Esophagus (tissue), 2 donors: ENCODE data around the gene METTL16. TPM values are rescaled to one million over a fixed set of nuclear protein-coding genes. Genes with fewer than 3 reads are reported as not detected.

Experiments used
- H3K27ac ChIP-seq, 2 donors: one replicate each; pipeline ENCODE4 v1.5.1; 2013; ENCODE audit warnings: low read depth in 2 of 2, mild to moderate bottlenecking in 2 of 2, inconsistent platforms in 1 of 2, low read length in 1 of 2, moderate library complexity in 1 of 2
- H3K27me3 ChIP-seq, 2 donors: one replicate each; pipeline ENCODE4 v1.6.1; 2013; ENCODE audit warnings: low read length in 2 of 2, control low read depth in 1 of 2, mild to moderate bottlenecking in 1 of 2; ENCODE audit not compliant: insufficient read depth in 2 of 2, control insufficient read depth in 1 of 2
- H3K36me3 ChIP-seq, 2 donors: one replicate each; pipeline ENCODE4 v1.6.1; 2013; ENCODE audit warnings: low read length in 1 of 2; ENCODE audit not compliant: control insufficient read depth in 2 of 2, insufficient read depth in 2 of 2
- H3K4me1 ChIP-seq, 2 donors: one replicate each; pipeline ENCODE4 v1.6.1; 2013; ENCODE audit warnings: low read length in 1 of 2; ENCODE audit not compliant: control insufficient read depth in 2 of 2, insufficient read depth in 2 of 2
- H3K4me3 ChIP-seq, 2 donors: one replicate each; pipeline ENCODE4 v1.5.1; 2013; ENCODE audit warnings: low read length in 2 of 2, mild to moderate bottlenecking in 2 of 2, low read depth in 1 of 2, moderate library complexity in 1 of 2
- H3K9me3 ChIP-seq, 2 donors: one replicate each; pipeline ENCODE4 v1.6.1; 2013; ENCODE audit warnings: mild to moderate bottlenecking in 2 of 2, low read depth in 1 of 2, low read length in 1 of 2, moderate library complexity in 1 of 2; ENCODE audit not compliant: control insufficient read depth in 2 of 2, insufficient read depth in 1 of 2
- WGBS, 2 donors: extraction: QIAGEN DNeasy Blood & Tissue Kit; methylation state at CpG; one replicate each; pipeline ENCODE4 v1.1.7; 2013; 5-methylcytosine and 5-hydroxymethylcytosine counted together
- polyA plus RNA-seq, 2 donors: library from polyadenylated mRNA; stranded (reverse); fragments of 200-250 nt; gene quantifications; one replicate each; pipeline ENCODE4 v1.2.3, GENCODE V29; 2013
- donor health status: healthy with polysubstance abuse.
- donor health status: Bipolar disorder and iron deficiency.

Gene METTL16
- polyA plus RNA-seq, 2 donors: 10.0 to 15.1 TPM

- H3K27me3 ChIP-seq: no peaks in the 10 kb centered on the region
- H3K4me3 ChIP-seq: peak overlapping the region; percentile 90 to 92
- H3K4me1 ChIP-seq: peaks cover 15 to 18% of the 10 kb centered on the region in 2 donors
- WGBS, 2 donors: 0 to 1% methylated on average over 67 to 72 of the region's 72 CpGs
- H3K9me3 ChIP-seq: no peaks in the 10 kb centered on the region
- H3K36me3 ChIP-seq: no peaks in the 10 kb centered on the region
- peak overlapping the region; percentile 98 to 100 for H3K27ac ChIP-seq
Measured at GRCh38 chr17:2401426-2402221, 110.1 kb downstream of the METTL16 start.

GRCh38 chr17:2400877-2401425, 110.7 kb downstream of the METTL16 start, which contains the start of gene MNT:
Gene MNT, minus strand, starts transcription at chr17:2401060. Its CDS starts 348 bp downstream, at chr17:2400712.
- no peaks in the 10 kb centered on the region for H3K36me3 ChIP-seq
- WGBS, 2 donors: 0% methylated on average over 41 to 51 of the region's 51 CpGs
- H3K9me3 ChIP-seq: no peaks in the 10 kb centered on the region
- H3K4me3 ChIP-seq: peak within 1 kb of the TSS; percentile 90 to 92
- H3K27ac ChIP-seq: peak within 1 kb of the TSS; percentile 98 to 100
- H3K4me1 ChIP-seq: peaks cover 19 to 25% of the 10 kb centered on the region in 2 donors
- H3K27me3 ChIP-seq: no peaks in the 10 kb centered on the region

GRCh38 chr17:2400474-2400866, 111.2 kb downstream of the METTL16 start:
- no peaks in the 10 kb centered on the region for H3K36me3 ChIP-seq
- peaks cover 23 to 29% of the 10 kb centered on the region in 2 donors for H3K4me1 ChIP-seq
- H3K4me3 ChIP-seq: peak overlapping the region; percentile 90 to 92
- no peaks in the 10 kb centered on the region for H3K27me3 ChIP-seq
- 1% methylated on average over 43 of the region's 43 CpGs for WGBS, 2 donors
- H3K9me3 ChIP-seq: no peaks in the 10 kb centered on the region
- H3K27ac ChIP-seq: peak overlapping the region; percentile 98 to 100

DNA sequence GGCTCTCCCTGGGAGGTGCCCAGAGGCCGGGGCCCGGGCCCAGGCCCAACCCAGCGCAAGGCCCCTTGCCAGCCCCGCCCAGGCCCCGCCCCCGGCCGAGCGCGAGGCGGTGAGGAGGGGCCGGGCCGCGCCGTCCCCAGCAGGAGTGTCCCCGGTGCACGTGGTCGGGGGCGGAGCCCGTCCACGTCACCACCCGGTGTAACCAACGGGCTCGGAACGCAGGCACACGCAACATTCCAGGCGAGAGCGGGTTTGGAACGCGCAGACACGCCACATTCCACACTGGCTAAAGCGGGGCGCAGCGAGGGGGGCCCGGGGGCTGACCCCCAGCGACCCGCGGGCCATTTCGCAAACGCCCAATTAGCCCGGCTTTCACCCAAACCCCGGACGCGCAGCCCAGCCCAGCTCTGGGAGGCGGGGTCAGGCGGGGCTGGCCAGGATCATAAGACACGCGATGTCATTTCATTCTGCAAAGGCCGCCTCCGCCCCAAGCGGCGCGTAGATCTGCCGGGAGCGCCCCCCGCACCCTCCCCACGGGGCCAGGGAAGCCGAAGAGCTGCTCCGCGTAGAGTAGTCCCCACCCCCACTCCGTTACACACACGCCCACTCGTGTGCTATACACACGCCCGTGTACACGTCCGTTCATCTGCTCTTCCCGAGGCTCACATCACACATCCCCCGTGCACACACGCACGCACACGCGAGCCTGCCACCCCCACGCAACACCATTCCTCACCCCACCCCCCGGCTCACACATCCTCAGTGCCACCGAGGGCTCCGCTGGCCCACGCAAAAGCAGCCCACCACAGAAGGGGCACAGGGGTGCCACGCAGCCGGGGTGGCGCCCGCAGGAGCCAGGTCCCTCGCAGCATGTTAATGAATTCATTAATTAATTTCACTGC, 111.9 kb downstream of the METTL16 start:
- Histone ChIP-seq H3K4me3 (peak overlapping the region; percentile 90 to 92), H3K27ac (peak overlapping the region; percentile 98 to 100), H3K4me1 (peaks cover 23 to 31% of the 10 kb centered on the region in 2 donors), H3K9me3 (no peaks in the 10 kb centered on the region), H3K36me3 (no peaks in the 10 kb centered on the region), H3K27me3 (no peaks in the 10 kb centered on the region)
- 0 to 1% methylated on average over 70 to 82 of the region's 82 CpGs for WGBS, 2 donors

GRCh38 chr17:2398655-2399571, 112.8 kb downstream of the METTL16 start:
- 12 to 15% methylated on average over 55 of the region's 55 CpGs for WGBS, 2 donors
- peaks cover 23 to 37% of the 10 kb centered on the region in 2 donors for H3K4me1 ChIP-seq
- peak overlapping the region; percentile 98 to 100 for H3K27ac ChIP-seq
- no peaks in the 10 kb centered on the region for H3K36me3 ChIP-seq
- H3K4me3 ChIP-seq: peak overlapping the region; percentile 44 to 92
- no peaks in the 10 kb centered on the region for H3K27me3 ChIP-seq
- H3K9me3 ChIP-seq: no peaks in the 10 kb centered on the region

DNA sequence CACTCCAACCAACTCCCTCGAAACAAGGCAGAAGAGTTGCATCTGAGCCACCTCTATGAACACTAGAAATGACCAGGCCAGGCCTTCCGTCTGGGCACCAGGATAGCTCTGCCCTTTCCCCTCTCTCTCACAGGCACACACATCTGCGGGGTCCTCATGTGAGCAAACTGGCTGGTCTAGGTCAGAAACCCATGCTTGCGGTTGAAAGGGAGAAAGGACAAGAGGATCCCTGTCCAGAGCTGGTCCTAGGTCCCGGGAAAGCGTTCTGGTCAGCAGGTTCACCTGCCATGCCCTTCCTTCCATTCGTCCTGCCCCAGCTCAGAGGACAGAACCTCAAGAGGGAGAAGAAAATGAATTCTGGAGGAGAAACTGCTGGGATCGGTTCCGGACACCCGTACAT, 113.5 kb downstream of the METTL16 start:
- no peaks in the 10 kb centered on the region for H3K27me3 ChIP-seq
- WGBS, 2 donors: 70 to 75% methylated on average over 10 of the region's 10 CpGs
- no peaks in the 10 kb centered on the region for H3K36me3 ChIP-seq
- no peaks in the 10 kb centered on the region for H3K9me3 ChIP-seq
- peaks cover 23 to 37% of the 10 kb centered on the region in 2 donors for H3K4me1 ChIP-seq
- peak overlapping the region in 1 of 2 donors; percentile 92 for H3K4me3 ChIP-seq
- peak overlapping the region; percentile 98 to 100 for H3K27ac ChIP-seq

DNA sequence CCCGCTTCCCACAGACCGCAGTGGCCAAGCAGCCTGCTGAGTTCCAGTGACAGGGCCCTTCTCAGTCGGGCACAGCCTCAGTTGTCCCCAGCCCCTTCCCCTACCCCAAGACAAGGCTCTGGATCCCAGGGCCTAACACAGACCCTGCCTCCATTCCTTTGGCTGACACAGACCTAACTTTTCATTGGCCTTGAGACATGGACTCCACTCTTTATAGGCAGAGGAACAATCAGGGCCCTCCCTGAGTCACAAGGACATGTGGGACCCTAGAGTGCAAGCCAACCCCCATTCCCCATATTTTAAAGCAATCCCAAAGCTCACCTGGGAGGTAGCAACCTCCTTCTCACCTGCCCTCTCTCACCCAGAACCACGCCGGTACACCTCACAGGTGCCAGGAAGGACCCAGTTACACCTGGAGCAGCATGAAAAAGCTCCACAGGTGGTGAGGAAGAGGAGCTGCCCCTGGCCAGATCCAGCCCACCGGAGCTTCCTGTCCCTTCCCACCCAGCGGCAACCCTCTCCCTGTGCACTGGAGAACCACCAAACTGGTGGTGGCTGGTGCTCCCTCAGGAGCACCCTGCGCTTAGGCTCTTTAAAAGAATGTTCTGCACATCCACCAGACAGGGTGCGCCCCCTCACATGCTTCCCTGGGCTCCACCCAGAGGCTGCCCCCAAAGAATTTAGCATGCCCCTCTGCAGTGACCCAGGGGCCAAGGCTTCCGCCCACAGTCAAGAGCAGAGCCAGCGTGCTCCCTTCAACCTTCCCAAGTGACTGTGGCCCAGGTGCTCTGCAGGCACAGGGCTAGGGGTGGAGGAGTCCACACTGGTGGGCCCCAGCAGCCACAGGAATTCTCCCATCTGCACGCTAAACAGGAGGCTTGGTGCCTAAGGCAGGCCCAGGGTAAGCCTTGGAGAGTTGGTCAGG, 114.2 kb downstream of the METTL16 start:
- Histone ChIP-seq H3K9me3 (no peaks in the 10 kb centered on the region), H3K27ac (peak overlapping the region; percentile 98 to 100), H3K36me3 (no peaks in the 10 kb centered on the region), H3K27me3 (no peaks in the 10 kb centered on the region), H3K4me3 (peak overlapping the region; percentile 39 to 42), H3K4me1 (peaks cover 23 to 35% of the 10 kb centered on the region in 2 donors)
- WGBS, 2 donors: 63 to 66% methylated on average over 12 of the region's 12 CpGs

DNA sequence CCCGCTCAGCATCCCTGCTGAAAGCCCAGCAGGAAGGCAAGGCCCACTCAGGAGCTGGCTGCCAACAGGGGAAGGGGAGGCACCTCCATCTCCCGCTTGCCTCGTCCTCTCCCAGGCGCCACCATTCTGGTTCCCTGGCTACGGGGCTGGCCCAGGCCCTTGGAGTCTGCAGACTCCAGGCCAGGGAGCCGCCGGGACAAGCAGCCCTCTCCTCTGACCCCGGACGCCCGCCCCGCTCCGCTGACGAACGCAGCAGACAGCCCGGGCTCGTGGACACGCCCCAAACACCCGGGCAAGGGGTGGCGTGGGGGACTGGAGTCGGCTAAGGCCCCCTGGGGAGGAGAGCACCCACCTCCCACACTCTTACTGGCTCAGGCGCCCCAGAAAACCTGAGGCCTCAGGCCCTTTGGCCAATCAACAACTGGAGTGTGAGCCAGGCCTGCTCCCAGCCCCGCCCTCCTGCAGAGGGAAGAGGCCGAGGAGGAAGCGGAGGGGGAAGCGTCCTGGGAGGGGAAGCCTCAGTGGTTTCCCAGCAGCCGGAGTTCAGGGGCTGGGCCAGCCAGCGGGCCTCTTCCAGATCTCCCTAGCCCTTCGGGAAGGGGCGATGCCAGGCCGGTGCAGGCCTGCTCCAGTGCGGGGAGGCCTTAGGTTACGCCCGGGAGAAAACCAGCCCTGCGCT, 115.0 kb downstream of the METTL16 start:
- Histone ChIP-seq H3K4me1 (peaks cover 25 to 36% of the 10 kb centered on the region in 2 donors), H3K36me3 (no peaks in the 10 kb centered on the region), H3K9me3 (no peaks in the 10 kb centered on the region), H3K4me3 (peak overlapping the region; percentile 39 to 42), H3K27me3 (no peaks in the 10 kb centered on the region), H3K27ac (peak overlapping the region; percentile 98 to 100)
- 4 to 8% methylated on average over 29 to 34 of the region's 34 CpGs for WGBS, 2 donors
